Ishikawa (cell line): ENCODE data around the gene MAN2B2.

Experiments
- CEBPB ChIP-seq: IDR thresholded peaks from 2 replicates; pipeline ENCODE4 v1.6.1; 2012
- EGR1 ChIP-seq: IDR thresholded peaks from 2 replicates; pipeline ENCODE4 v1.6.1; 2012
- EP300 ChIP-seq: IDR thresholded peaks from 2 replicates; pipeline ENCODE4 v1.6.1; 2012; ENCODE audit warnings: borderline replicate concordance
- NFIC ChIP-seq: IDR thresholded peaks from 2 replicates; pipeline ENCODE4 v1.6.1; 2012
- REST ChIP-seq: IDR thresholded peaks from 2 replicates; pipeline ENCODE4 v1.6.1; 2012; ENCODE audit warnings: low read depth, mild to moderate bottlenecking
- TAF1 ChIP-seq: IDR thresholded peaks from 2 replicates; pipeline ENCODE4 v1.6.1; 2012; ENCODE audit warnings: low read depth, mild to moderate bottlenecking
- TCF12 ChIP-seq: IDR thresholded peaks from 2 replicates; pipeline ENCODE4 v1.6.1; 2012; ENCODE audit warnings: low read depth

GRCh38 chr4:6525474-6525873 lies 49.5 kb upstream of the MAN2B2 start:
- TF ChIP-seq TCF12, result no peak
- no peak for TF ChIP-seq REST
- TF ChIP-seq CEBPB, result no peak
- TF ChIP-seq EGR1, result no peak
- no peak for TF ChIP-seq EP300
- TF ChIP-seq NFIC, result no peak
- no peak for TF ChIP-seq TAF1
